B cell (primary cell): ENCODE results near the gene CSNK1E. TPM values are rescaled to one million over a fixed set of nuclear protein-coding genes. Genes with fewer than 3 reads are reported as not detected.
A peak's percentile ranks its signal among the peaks of the same experiment; 100 is the strongest.

Experiments
- ATAC-seq: fragments of 200-7000 bp; cut with Tn5 transposase; one replicate; pipeline ENCODE4 v1.10.0; 2021; ENCODE audit warnings: low read depth, mild to moderate bottlenecking, moderate number of reproducible peaks, moderate library complexity
- CTCF ChIA-PET: fragments of 350-600 bp; sonication (Branson Sonifier 250); formaldehyde crosslinking; loops from one replicate; lab custom pipeline; 2021; ENCODE audit warnings: antibody characterized with exemption, inconsistent platforms; lab: Charles Lee
- POLR2A ChIA-PET: fragments of 350-600 bp; sonication (Branson Sonifier 250); formaldehyde crosslinking; loops from one replicate; lab custom pipeline; 2021; ENCODE audit warnings: antibody characterized with exemption; lab: Charles Lee
- DNase-seq: peaks from one replicate; pipeline ENCODE4 v3.0.0; 2013
- H2AFZ ChIP-seq: 2 replicates; pipeline ENCODE4 v1.6.1; 2012; ENCODE audit warnings: mild to moderate bottlenecking, low read depth, low read length; ENCODE audit not compliant: insufficient read depth, poor library complexity, severe bottlenecking
- H3K27ac ChIP-seq, 2 donors: 1 replicate in 1 of 2; 2 replicates in 1 of 2; pipeline ENCODE4 v1.5.1; 2012 to 2013; ENCODE audit warnings: low read length in 2 of 2, mild to moderate bottlenecking in 2 of 2, moderate library complexity in 1 of 2
- H3K27me3 ChIP-seq, 4 experiments: fragments of 200-600 bp in 1 of 4; sonication (generic) in 1 of 4; replicated peaks in 1 of 4; 1 replicate in 2 of 4; 2 replicates in 2 of 4; pipeline versions ENCODE4 v1.6.1 to v1.7.0; 2013 to 2016; ENCODE audit warnings: low read length in 3 of 4, mild to moderate bottlenecking in 2 of 4, mixed read lengths in 1 of 4, moderate library complexity in 1 of 4; ENCODE audit not compliant: insufficient read depth in 4 of 4, control insufficient read depth in 3 of 4; ENCODE audit errors: control extremely low read depth in 1 of 4
- H3K36me3 ChIP-seq, 2 experiments: replicated peaks in 1 of 2; 1 replicate in 1 of 2; 2 replicates in 1 of 2; pipeline versions ENCODE4 v1.6.1 to v1.7.1; 2013; ENCODE audit warnings: low read length in 1 of 2; ENCODE audit not compliant: insufficient read depth in 2 of 2, control insufficient read depth in 1 of 2; ENCODE audit errors: control extremely low read depth in 1 of 2, extremely low read depth in 1 of 2
- H3K4me1 ChIP-seq, 2 donors: fragments of 200-600 bp in 1 of 2; sonication (generic) in 1 of 2; 1 replicate in 1 of 2; 2 replicates in 1 of 2; pipeline versions ENCODE4 v1.5.1 to v1.6.1; 2013 to 2017; ENCODE audit warnings: low read length in 2 of 2; ENCODE audit not compliant: control insufficient read depth in 2 of 2, insufficient read depth in 2 of 2
- H3K4me2 ChIP-seq: replicated peaks from 2 replicates; pipeline ENCODE3; 2012; ENCODE audit warnings: mild to moderate bottlenecking, low read depth, low read length; ENCODE audit not compliant: poor library complexity, severe bottlenecking
- H3K4me3 ChIP-seq, 5 experiments: fragments of 200-600 bp in 1 of 5; sonication (generic) in 1 of 5; 1 replicate in 3 of 5; 2 replicates in 2 of 5; pipeline versions ENCODE4 v1.5.1 to v1.7.0; 2011 to 2016; ENCODE audit warnings: low read length in 4 of 5, mild to moderate bottlenecking in 4 of 5, low read depth in 2 of 5, control low read depth in 1 of 5, moderate library complexity in 1 of 5; ENCODE audit not compliant: insufficient read depth in 1 of 5; ENCODE audit errors: control extremely low read depth in 1 of 5, extremely low read depth in 1 of 5
- H3K79me2 ChIP-seq: fragments of 200-600 bp; sonication (generic); one replicate; pipeline ENCODE4 v1.6.0; 2016; ENCODE audit warnings: low read length; ENCODE audit not compliant: control insufficient read depth, insufficient read depth
- H3K9ac ChIP-seq: fragments of 200-600 bp; sonication (generic); 2 replicates; pipeline ENCODE4 v1.6.1; 2017; ENCODE audit warnings: mild to moderate bottlenecking, low read length, moderate library complexity
- H3K9me3 ChIP-seq, 3 donors: one replicate each; pipeline versions ENCODE4 v1.6.1 to v1.7.1; 2013; ENCODE audit warnings: low read length in 2 of 3; ENCODE audit not compliant: control insufficient read depth in 2 of 3, insufficient read depth in 1 of 3; ENCODE audit errors: control extremely low read depth in 1 of 3
- H4K20me1 ChIP-seq: 2 replicates; pipeline ENCODE4 v1.6.0; 2012; ENCODE audit warnings: mild to moderate bottlenecking, low read length; ENCODE audit not compliant: insufficient read depth, control insufficient read depth, poor library complexity, severe bottlenecking
- H3K27ac Mint-ChIP-seq: one replicate; pipeline ENCODE4 v1.8.0; 2021; ENCODE audit warnings: mixed read lengths
- H3K27me3 Mint-ChIP-seq: one replicate; pipeline ENCODE4 v1.8.0; 2021; ENCODE audit warnings: mixed read lengths
- H3K4me1 Mint-ChIP-seq: one replicate; pipeline ENCODE4 v1.8.0; 2021; ENCODE audit warnings: mixed read lengths
- H3K4me3 Mint-ChIP-seq: one replicate; pipeline ENCODE4 v1.8.0; 2021; ENCODE audit warnings: mixed read lengths
- H3K9me3 Mint-ChIP-seq: one replicate; pipeline ENCODE4 v1.8.0; 2022; ENCODE audit warnings: mixed read lengths; ENCODE audit not compliant: insufficient read depth
- EZH2 ChIP-seq: IDR thresholded peaks from 2 replicates; pipeline ENCODE4 v1.6.1; 2012; ENCODE audit warnings: borderline replicate concordance, low read depth, mild to moderate bottlenecking, moderate library complexity, low read length; ENCODE audit not compliant: insufficient read depth, poor library complexity, severe bottlenecking
- whole genome bisulfite sequencing: methylation state at CpG from one replicate; pipeline ENCODE4 v1.1.5; 2013; ENCODE audit warnings: missing lambda C conversion rate; ENCODE audit not compliant: insufficient coverage; 5-methylcytosine and 5-hydroxymethylcytosine counted together
- intact Hi-C: fragments of 100-400 bp; cut with micrococcal nuclease; formaldehyde crosslinking; loops from one replicate; pipeline ENCODE4 v1.10.0; 2022
- polyA plus RNA-seq: library from polyadenylated mRNA; depleted of rRNA; stranded (reverse); fragments of >200 nt; gene quantifications from 2 replicates; pipeline ENCODE4 v1.2.3, GENCODE V29; 2012
- total RNA-seq, 2 donors: library from RNA; stranded (reverse); fragments of 120-200 nt in 1 of 2; gene quantifications; 1 replicate in 1 of 2; 2 replicates in 1 of 2; pipeline versions ENCODE4 v1.2.3 to v1.2.4, GENCODE V29; 2013 to 2022
- TF ChIP-seq, protein P1 (sequence below): fragments of 200-600 bp; IDR thresholded peaks from one replicate; pipeline ENCODE4 v1.8.0; 2022; ENCODE audit warnings: antibody characterized with exemption, mild to moderate bottlenecking

CSNK1E gene
- total and polyA plus RNA-seq, 2 donors (not counting 1 experiment from before 2014, with no cell fraction given), result 113 to 133 TPM

DNA sequence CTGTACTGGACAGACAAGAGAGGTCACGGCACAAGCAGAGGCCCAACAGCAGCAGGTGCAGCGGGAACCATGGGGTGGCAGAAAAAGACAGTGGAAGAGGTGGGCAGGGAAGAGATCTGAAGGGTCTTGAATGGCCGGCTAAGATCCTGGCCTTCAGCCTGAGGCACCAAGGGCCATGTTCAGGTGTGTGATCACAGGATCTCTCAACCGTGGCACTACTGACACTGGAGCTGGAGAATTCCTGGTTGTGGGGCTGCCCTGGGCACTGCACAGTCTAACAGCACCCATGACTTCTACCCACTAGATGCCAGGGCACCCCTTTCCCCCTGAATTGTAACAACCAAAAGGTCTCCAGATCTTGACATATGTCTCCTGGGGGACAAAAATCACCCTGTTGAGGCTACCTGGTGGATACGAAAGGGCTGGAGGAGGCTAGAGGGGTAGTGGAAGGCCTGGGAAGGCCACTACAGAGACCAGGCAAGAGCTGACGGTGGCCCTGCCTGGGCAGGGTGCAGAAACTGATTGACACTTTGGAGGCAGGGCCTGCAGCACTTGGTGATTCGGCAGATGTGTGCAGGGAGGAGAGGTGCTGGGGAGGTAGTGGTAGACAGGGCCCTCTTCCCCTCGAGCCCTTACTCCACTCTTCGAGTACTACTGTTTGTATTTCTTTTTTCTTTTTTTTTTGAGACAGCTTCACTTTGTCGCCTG, 8.3 kb downstream of the CSNK1E start:
- H3K9me3 ChIP-seq, result no peaks in the 10 kb centered on the region
- ATAC-seq (no peak), DNase-seq (no peak)
- Mint-ChIP-seq H3K4me1 (peaks cover 62% of the 10 kb centered on the region), H3K27me3 (no peaks in the 10 kb centered on the region), H3K27ac (peak overlapping the region; percentile 80), H3K9me3 (no peaks in the 10 kb centered on the region), H3K4me3 (no peak overlapping the region)
- POLR2A ChIA-PET, result no interaction called here
- peaks cover 0 to 3% of the 10 kb centered on the region in 2 experiments for H3K36me3 ChIP-seq
- intact Hi-C loops, result no loop called here
- peaks cover 31% of the 10 kb centered on the region for H4K20me1 ChIP-seq
- no peaks in the 10 kb centered on the region for H3K27me3 ChIP-seq
- CTCF ChIA-PET, result no interaction called here
- H2AFZ ChIP-seq, result no peak overlapping the region
- peaks cover 24% of the 10 kb centered on the region for H3K79me2 ChIP-seq
- WGBS, result 94% methylated on average over 7 of the region's 10 CpGs
- no peak overlapping the region for H3K27ac ChIP-seq
- H3K4me2 ChIP-seq, result no peak overlapping the region
- TF ChIP-seq, protein P1, sequence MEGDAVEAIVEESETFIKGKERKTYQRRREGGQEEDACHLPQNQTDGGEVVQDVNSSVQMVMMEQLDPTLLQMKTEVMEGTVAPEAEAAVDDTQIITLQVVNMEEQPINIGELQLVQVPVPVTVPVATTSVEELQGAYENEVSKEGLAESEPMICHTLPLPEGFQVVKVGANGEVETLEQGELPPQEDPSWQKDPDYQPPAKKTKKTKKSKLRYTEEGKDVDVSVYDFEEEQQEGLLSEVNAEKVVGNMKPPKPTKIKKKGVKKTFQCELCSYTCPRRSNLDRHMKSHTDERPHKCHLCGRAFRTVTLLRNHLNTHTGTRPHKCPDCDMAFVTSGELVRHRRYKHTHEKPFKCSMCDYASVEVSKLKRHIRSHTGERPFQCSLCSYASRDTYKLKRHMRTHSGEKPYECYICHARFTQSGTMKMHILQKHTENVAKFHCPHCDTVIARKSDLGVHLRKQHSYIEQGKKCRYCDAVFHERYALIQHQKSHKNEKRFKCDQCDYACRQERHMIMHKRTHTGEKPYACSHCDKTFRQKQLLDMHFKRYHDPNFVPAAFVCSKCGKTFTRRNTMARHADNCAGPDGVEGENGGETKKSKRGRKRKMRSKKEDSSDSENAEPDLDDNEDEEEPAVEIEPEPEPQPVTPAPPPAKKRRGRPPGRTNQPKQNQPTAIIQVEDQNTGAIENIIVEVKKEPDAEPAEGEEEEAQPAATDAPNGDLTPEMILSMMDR, result no peak
- no peak for TF ChIP-seq EZH2
- no peak overlapping the region for H3K9ac ChIP-seq
- H3K4me3 ChIP-seq, result no peak overlapping the region
- H3K4me1 ChIP-seq, result peaks cover 37 to 53% of the 10 kb centered on the region in 2 donors
